Testis (tissue), 2 donors: ENCODE data around the gene ZPBP2.

ENCODE experiments used
- CTCF ChIP-seq, 3 experiments: fragments of 450-650 bp in 2 of 3; fragments of 200-600 bp in 1 of 3; sonication (generic) in 1 of 3; IDR thresholded peaks; one replicate each; pipeline ENCODE4 v1.5.1; 2016 to 2019; ENCODE audit warnings: antibody characterized with exemption in 3 of 3, mild to moderate bottlenecking in 2 of 3, moderate library complexity in 1 of 3
- POLR2A ChIP-seq: fragments of 450-650 bp; IDR thresholded peaks from one replicate; pipeline ENCODE4 v1.6.1; 2017; ENCODE audit warnings: antibody characterized with exemption, mild to moderate bottlenecking, moderate library complexity

DNA sequence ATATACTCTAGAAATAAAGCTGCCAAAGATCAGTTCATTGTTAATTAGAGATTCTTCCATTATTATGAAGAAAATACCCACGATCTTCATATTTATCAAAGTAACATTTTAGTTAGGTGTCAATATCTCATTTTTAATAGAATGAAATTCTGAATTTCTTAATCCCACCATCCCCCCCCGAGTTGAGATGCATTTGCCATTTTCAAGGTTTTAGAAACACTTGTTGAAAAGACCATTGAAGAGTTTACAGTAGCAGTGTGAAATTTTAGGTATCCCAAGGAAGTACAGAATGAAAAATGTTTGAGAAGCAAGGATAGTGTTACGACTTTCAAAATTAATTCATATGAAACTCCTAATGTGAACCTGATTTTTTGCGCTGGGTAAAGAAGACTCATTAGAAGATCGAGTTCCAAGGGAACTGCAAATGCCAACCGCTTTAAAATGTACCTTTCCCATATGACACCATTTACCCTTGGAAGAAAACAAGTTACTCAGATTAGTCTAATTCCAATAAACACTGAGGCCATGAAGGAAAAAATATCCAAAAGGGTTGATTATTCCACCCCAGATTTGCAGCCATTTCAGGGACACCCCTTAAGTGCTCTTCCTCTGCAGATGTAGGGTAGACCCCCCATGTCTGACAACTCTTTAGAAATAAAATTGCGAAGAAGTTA lies 4.6 kb upstream of the ZPBP2 start:
- TF ChIP-seq POLR2A (no peak), CTCF (IDR thresholded peaks at IDR 0.05) (no peak)
